ENCODE data around the gene INPP5D. TPM values are rescaled to one million over a fixed set of nuclear protein-coding genes. Genes with fewer than 3 reads are reported as not detected.

INPP5D gene
- 0.28 and 0.30 TPM in 2 replicates for total RNA-seq
- long read RNA-seq = 0 reads

DNA sequence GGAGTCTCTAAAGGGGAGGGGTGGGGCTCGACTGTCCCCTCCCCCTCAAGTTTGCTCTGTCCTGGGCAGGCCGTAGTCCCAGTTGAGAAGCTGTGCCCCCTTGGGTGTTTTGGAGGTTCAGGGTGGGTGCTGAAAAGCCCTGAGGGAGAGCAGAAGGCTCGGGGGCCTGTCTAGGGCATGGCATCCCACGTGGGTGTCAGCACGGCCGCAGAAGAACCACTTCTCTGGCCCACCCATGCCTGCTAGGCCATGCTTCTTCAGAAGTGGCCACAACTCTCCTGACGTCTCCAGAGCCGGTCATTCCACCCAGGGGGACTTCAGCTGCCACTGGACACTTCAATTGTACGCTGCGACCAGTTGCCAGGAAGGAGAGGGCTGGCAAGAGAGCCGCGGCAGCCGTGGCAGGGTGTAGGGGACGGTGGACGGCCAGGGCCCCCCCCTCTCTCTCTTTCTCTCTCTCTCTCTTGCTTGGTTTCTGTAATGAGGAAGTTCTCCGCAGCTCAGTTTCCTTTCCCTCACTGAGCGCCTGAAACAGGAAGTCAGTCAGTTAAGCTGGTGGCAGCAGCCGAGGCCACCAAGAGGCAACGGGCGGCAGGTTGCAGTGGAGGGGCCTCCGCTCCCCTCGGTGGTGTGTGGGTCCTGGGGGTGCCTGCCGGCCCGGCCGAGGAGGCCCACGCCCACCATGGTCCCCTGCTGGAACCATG is at the start of gene INPP5D:
Gene INPP5D, plus strand, starts transcription at position 546 of the 704 bp plus-strand sequence. Its CDS starts 137 bp downstream, at position 683.
- no peaks in the 10 kb centered on the region for H3K36me3 Mint-ChIP-seq (ENCODE audit: low read depth)
- no peak for DNase-seq (ENCODE audit: low read depth, low spot score)
- no peak within 1 kb of the TSS for H3K4me3 Mint-ChIP-seq
- no peaks in the 10 kb centered on the region for H3K9me3 Mint-ChIP-seq
- TF ChIP-seq, protein P1, sequence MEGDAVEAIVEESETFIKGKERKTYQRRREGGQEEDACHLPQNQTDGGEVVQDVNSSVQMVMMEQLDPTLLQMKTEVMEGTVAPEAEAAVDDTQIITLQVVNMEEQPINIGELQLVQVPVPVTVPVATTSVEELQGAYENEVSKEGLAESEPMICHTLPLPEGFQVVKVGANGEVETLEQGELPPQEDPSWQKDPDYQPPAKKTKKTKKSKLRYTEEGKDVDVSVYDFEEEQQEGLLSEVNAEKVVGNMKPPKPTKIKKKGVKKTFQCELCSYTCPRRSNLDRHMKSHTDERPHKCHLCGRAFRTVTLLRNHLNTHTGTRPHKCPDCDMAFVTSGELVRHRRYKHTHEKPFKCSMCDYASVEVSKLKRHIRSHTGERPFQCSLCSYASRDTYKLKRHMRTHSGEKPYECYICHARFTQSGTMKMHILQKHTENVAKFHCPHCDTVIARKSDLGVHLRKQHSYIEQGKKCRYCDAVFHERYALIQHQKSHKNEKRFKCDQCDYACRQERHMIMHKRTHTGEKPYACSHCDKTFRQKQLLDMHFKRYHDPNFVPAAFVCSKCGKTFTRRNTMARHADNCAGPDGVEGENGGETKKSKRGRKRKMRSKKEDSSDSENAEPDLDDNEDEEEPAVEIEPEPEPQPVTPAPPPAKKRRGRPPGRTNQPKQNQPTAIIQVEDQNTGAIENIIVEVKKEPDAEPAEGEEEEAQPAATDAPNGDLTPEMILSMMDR (conservative IDR thresholded peaks at IDR 0.05) = no peak
- peaks cover 12% of the 10 kb centered on the region for H3K27me3 Mint-ChIP-seq (ENCODE audit: low read depth)
- peaks cover 24% of the 10 kb centered on the region for H3K4me1 Mint-ChIP-seq
- H3K27ac Mint-ChIP-seq (ENCODE audit: unreplicated experiment) = peak within 1 kb of the TSS; percentile 27

DNA sequence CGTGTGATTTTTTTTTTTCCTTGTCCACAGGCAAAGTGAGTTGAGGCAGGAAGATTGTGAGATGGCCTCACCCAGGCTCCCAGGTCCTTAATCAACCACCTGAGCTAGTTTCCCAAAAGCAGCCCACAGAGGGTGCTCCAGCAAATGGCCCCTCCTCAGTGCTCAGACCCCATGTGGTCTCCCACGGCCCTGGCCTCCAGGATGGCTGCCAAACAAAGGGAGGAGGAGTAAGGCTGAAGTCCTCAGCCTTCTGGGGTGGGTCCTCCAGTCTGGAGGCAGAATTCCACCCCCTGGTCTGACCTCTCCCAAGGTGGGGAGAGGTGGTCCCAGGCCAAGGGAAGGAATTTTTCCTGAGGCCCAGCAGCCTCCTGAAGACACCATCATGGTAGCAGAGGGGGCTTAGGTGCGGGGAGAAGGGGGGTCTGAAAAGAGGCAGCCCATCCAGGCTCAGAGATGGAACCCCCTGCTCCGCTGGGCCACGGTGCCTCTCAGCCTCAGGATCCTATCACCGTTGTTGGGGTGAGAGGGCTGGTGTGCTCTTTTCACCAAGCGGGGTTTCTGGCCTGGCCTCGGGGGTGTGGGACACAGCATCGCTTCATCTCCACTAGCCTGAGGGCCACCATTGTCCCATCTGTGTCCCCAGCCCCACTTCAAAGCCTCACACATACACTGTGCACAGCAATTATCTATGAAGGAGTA is 49.4 kb upstream of the INPP5D start:
- no peak overlapping the region for H3K27ac Mint-ChIP-seq (ENCODE audit: unreplicated experiment)
- no peaks in the 10 kb centered on the region for H3K27me3 Mint-ChIP-seq (ENCODE audit: low read depth)
- no peak overlapping the region for H3K4me3 Mint-ChIP-seq
- no peaks in the 10 kb centered on the region for H3K36me3 Mint-ChIP-seq (ENCODE audit: low read depth)
- TF ChIP-seq, protein P1 (conservative IDR thresholded peaks at IDR 0.05) = no peak
- peaks cover 4% of the 10 kb centered on the region for H3K9me3 Mint-ChIP-seq
- H3K4me1 Mint-ChIP-seq = no peaks in the 10 kb centered on the region
- DNase-seq (ENCODE audit: low read depth, low spot score) = no peak

GRCh38 chr2:233011268-233011650 is 48.9 kb upstream of the INPP5D start:
- no peak overlapping the region for H3K4me3 Mint-ChIP-seq
- no peaks in the 10 kb centered on the region for H3K4me1 Mint-ChIP-seq
- H3K9me3 Mint-ChIP-seq = peaks cover 4% of the 10 kb centered on the region
- DNase-seq (ENCODE audit: low read depth, low spot score) = no peak
- TF ChIP-seq, protein P1 (conservative IDR thresholded peaks at IDR 0.05) = no peak
- H3K27ac Mint-ChIP-seq (ENCODE audit: unreplicated experiment) = no peak overlapping the region
- H3K27me3 Mint-ChIP-seq (ENCODE audit: low read depth) = no peaks in the 10 kb centered on the region
- no peaks in the 10 kb centered on the region for H3K36me3 Mint-ChIP-seq (ENCODE audit: low read depth)

DNA sequence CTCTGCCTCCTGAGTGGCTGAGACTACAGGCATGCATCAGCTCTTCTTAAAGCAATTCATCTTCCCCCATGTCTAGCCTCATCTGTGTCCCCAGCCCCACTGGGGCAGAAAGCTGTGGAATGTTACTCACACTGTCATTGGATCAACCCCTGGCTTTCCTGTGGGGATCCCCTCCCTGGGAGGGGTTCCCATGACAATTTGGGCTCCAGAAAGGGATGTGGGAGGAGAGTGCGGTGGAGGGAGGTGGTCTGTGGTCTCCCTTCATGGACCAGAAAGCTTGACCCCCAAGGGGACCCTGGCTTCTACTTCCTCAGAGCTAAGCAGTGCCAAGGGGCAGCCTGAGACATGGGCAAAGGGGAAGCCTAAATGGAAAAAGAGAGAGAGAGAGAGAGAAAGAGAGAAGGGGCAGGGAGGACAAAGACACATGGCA is 48.4 kb upstream of the INPP5D start:
- TF ChIP-seq, protein P1 (conservative IDR thresholded peaks at IDR 0.05) = no peak
- no peak overlapping the region for H3K27ac Mint-ChIP-seq (ENCODE audit: unreplicated experiment)
- no peaks in the 10 kb centered on the region for H3K4me1 Mint-ChIP-seq
- no peak for DNase-seq (ENCODE audit: low read depth, low spot score)
- H3K36me3 Mint-ChIP-seq (ENCODE audit: low read depth) = no peaks in the 10 kb centered on the region
- no peaks in the 10 kb centered on the region for H3K27me3 Mint-ChIP-seq (ENCODE audit: low read depth)
- peaks cover 4% of the 10 kb centered on the region for H3K9me3 Mint-ChIP-seq
- no peak overlapping the region for H3K4me3 Mint-ChIP-seq

DNA sequence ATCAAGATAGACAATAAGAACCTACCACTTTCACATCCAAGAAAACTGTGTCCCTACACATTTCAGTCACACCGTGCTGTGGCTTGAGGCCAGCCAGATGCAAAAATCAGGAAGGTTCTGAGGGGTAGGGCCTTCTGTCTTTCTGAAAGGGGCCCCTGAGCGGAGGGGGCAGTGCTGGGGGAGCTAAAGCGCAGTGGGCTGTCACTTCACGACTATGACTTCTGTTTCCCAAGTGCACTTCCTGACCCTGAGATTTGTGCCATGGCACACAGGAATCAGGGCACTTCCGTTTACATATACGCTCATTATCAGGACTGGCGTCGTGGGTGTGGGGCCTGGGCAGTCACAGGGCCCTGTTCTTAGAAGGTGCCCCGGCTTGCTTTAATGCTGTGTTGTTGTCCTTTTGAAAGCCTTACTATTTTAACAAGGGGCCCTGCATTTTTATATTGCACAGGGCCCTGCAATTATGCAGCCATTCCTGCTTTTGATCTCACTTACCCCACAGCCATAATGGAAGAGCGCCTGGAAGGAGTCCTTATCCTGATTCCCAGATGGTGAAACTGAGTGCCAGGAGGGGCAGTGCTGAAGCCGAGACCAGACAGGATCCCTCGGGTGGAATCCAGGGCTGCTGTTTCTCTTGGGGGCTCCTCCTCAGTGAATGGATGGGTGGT is 47.7 kb upstream of the INPP5D start:
- H3K4me1 Mint-ChIP-seq = no peaks in the 10 kb centered on the region
- H3K4me3 Mint-ChIP-seq = no peak overlapping the region
- TF ChIP-seq, protein P1 (conservative IDR thresholded peaks at IDR 0.05) = no peak
- H3K27me3 Mint-ChIP-seq (ENCODE audit: low read depth) = no peaks in the 10 kb centered on the region
- H3K27ac Mint-ChIP-seq (ENCODE audit: unreplicated experiment) = peak overlapping the region; percentile 59
- peaks cover 5% of the 10 kb centered on the region for H3K9me3 Mint-ChIP-seq
- no peak for DNase-seq (ENCODE audit: low read depth, low spot score)
- no peaks in the 10 kb centered on the region for H3K36me3 Mint-ChIP-seq (ENCODE audit: low read depth)

Data from neural crest cell (in vitro differentiated cells).